HepG2 (cell line): ENCODE measurements around the gene CHMP1A. TPM values are rescaled to one million over a fixed set of nuclear protein-coding genes. Genes with fewer than 3 reads are reported as not detected.

Experiments used
- ATAC-seq: fragments of 200-7000 bp; cut with Tn5 transposase; 3 replicates; pipeline ENCODE4 v1.9.1; 2020; ENCODE audit warnings: mild to moderate bottlenecking, moderate library complexity
- BruUV-seq: library from RNA; stranded (reverse); fragments of 400-500 nt; replicated peaks from 2 replicates; lab custom pipeline; 2021; lab: Mats Ljungman, UMichigan
- CTCF ChIA-PET: fragments of 300-600 bp; formaldehyde crosslinking; extraction: SDS; loops from one replicate; lab custom pipeline; 2021; ENCODE audit warnings: low total read pairs, inconsistent platforms, low intra/inter-chr PET ratio; lab: Yijun Ruan, JAX
- POLR2A ChIA-PET: fragments of 350-600 bp; sonication (Branson Sonifier 250); formaldehyde crosslinking; loops from one replicate; lab custom pipeline; 2020; ENCODE audit warnings: antibody characterized with exemption, inconsistent platforms; lab: Yijun Ruan, JAX
- DNase-seq: peaks from one replicate; pipeline ENCODE4 v3.0.0-alpha.2; 2015; ENCODE audit warnings: low spot score
- FAIRE-seq: peaks from 3 replicates; lab custom pipeline; 2011; peaks lifted over from hg19 to GRCh38; lab: Jason Lieb, UNC
- H2AFZ ChIP-seq: one replicate; pipeline ENCODE4 v1.6.1; 2011; ENCODE audit warnings: low read length, inconsistent platforms
- H3K27ac ChIP-seq: fragments of 300-600 bp; 3 replicates; pipeline ENCODE4 v1.8.0; 2011; ENCODE audit warnings: mixed run types, mild to moderate bottlenecking, mixed read lengths, low read length, inconsistent platforms; ENCODE audit not compliant: insufficient read depth; ENCODE audit errors: extremely low read length
- H3K27me3 ChIP-seq, 2 experiments: fragments of 200-600 bp in 1 of 2; 2 replicates in 1 of 2; 3 replicates in 1 of 2; pipeline versions ENCODE4 v1.6.0 to v1.8.0; 2011; ENCODE audit warnings: low read length in 2 of 2, mild to moderate bottlenecking in 2 of 2, moderate library complexity in 2 of 2, inconsistent platforms in 1 of 2; ENCODE audit not compliant: insufficient read depth in 2 of 2, control insufficient read depth in 1 of 2
- H3K36me3 ChIP-seq, 2 experiments: fragments of 200-600 bp in 1 of 2; replicated peaks in 1 of 2; 2 replicates in 1 of 2; 3 replicates in 1 of 2; pipeline versions ENCODE4 v1.5.1 to v1.8.0; 2011; ENCODE audit warnings: low read length in 2 of 2, inconsistent platforms in 1 of 2; ENCODE audit not compliant: insufficient read depth in 2 of 2, control insufficient read depth in 1 of 2
- H3K4me1 ChIP-seq: 2 replicates; pipeline ENCODE4 v1.5.1; 2012; ENCODE audit warnings: low read length, inconsistent platforms; ENCODE audit not compliant: insufficient read depth
- H3K4me2 ChIP-seq: 2 replicates; pipeline ENCODE4 v1.6.0; 2011; ENCODE audit warnings: low read depth, low read length, inconsistent platforms
- H3K4me3 ChIP-seq, 3 experiments: fragments of 200-600 bp in 1 of 3; sonication (generic), shearing (Covaris generic) in 1 of 3; replicated peaks in 1 of 3; 2 replicates each; pipeline ENCODE4 v1.5.1; 2011 to 2016; ENCODE audit warnings: low read length in 3 of 3, inconsistent platforms in 2 of 3, low read depth in 2 of 3, mild to moderate bottlenecking in 2 of 3, control low read depth in 1 of 3, mixed read lengths in 1 of 3; ENCODE audit not compliant: insufficient read depth in 1 of 3
- H3K79me2 ChIP-seq: one replicate; pipeline ENCODE4 v1.6.1; 2011; ENCODE audit warnings: low read length, inconsistent platforms; ENCODE audit not compliant: insufficient read depth
- H3K9ac ChIP-seq: 2 replicates; pipeline ENCODE4 v1.6.0; 2011; ENCODE audit warnings: mild to moderate bottlenecking, low read depth, low read length, inconsistent platforms; ENCODE audit not compliant: insufficient read depth
- H3K9me3 ChIP-seq: 2 replicates; pipeline ENCODE4 v1.5.1; 2012; ENCODE audit warnings: mild to moderate bottlenecking, low read length
- H4K20me1 ChIP-seq: 2 replicates; pipeline ENCODE4 v1.6.0; 2011; ENCODE audit warnings: inconsistent platforms, mild to moderate bottlenecking, low read length, moderate library complexity; ENCODE audit not compliant: insufficient read depth
- AHR ChIP-seq: IDR thresholded peaks from 2 replicates; pipeline ENCODE4 v1.6.1; 2018; ENCODE audit warnings: missing genetic modification reagents, missing compliant biosample characterization
- ELF4 ChIP-seq: sonication (generic); formaldehyde crosslinking; IDR thresholded peaks from 2 replicates; pipeline ENCODE4 v1.5.0; 2020; ENCODE audit warnings: missing genetic modification reagents, mild to moderate bottlenecking, moderate library complexity, borderline replicate concordance
- POLR2G ChIP-seq: fragments of 200-400 bp; formaldehyde crosslinking; IDR thresholded peaks from 2 replicates; pipeline ENCODE4 v1.6.1; 2018; ENCODE audit warnings: mild to moderate bottlenecking, low read depth, low read length, moderate library complexity
- RBM22 ChIP-seq: fragments of 200-400 bp; formaldehyde crosslinking; optimal IDR thresholded peaks from 2 replicates; pipeline ENCODE3; 2017; ENCODE audit warnings: mild to moderate bottlenecking, low read length, moderate library complexity
- RBM39 ChIP-seq: fragments of 200-400 bp; formaldehyde crosslinking; IDR thresholded peaks from one replicate; pipeline ENCODE4 v1.6.1; 2018; ENCODE audit warnings: antibody characterized with exemption, mild to moderate bottlenecking, low read depth, low read length; ENCODE audit not compliant: poor library complexity, severe bottlenecking
- YY1 ChIP-seq: IDR thresholded peaks from 2 replicates; pipeline ENCODE4 v1.6.1; 2011; ENCODE audit warnings: low read length, low read depth, moderate library complexity, mild to moderate bottlenecking; ENCODE audit not compliant: insufficient read depth, insufficient replicate concordance
- ZNF143 ChIP-seq: sonication (generic); formaldehyde crosslinking; IDR thresholded peaks from 2 replicates; pipeline ENCODE4 v1.4.0; 2020; ENCODE audit warnings: missing genetic modification reagents
- ZNF382 ChIP-seq: sonication (generic); formaldehyde crosslinking; IDR thresholded peaks from 2 replicates; pipeline ENCODE4 v1.5.0; 2020; ENCODE audit warnings: missing genetic modification reagents, mild to moderate bottlenecking, borderline replicate concordance
- ZNF768 ChIP-seq: sonication (generic); formaldehyde crosslinking; IDR thresholded peaks from 2 replicates; pipeline ENCODE4 v1.4.0; 2020; ENCODE audit warnings: missing genetic modification reagents
- ZNF841 ChIP-seq: sonication (generic); formaldehyde crosslinking; IDR thresholded peaks from 2 replicates; pipeline ENCODE4 v1.8.1; 2023; ENCODE audit warnings: missing genetic modification reagents, borderline replicate concordance
- ZNF891 ChIP-seq: sonication (generic); formaldehyde crosslinking; IDR thresholded peaks from 2 replicates; pipeline ENCODE4 v1.5.0; 2020; ENCODE audit warnings: mild to moderate bottlenecking, missing genetic modification reagents
- ZSCAN25 ChIP-seq: sonication (generic); formaldehyde crosslinking; IDR thresholded peaks from 2 replicates; pipeline ENCODE4 v1.8.0; 2022; ENCODE audit warnings: mild to moderate bottlenecking, missing genetic modification reagents
- WGBS: methylation state at CpG from one replicate; pipeline ENCODE4 v1.1.6; 2017; ENCODE audit warnings: low lambda C conversion rate; 5-methylcytosine and 5-hydroxymethylcytosine counted together
- in situ Hi-C: cut with HindIII; loops from 2 replicates; pipeline ENCODE4 v1.10.0; 2017; ENCODE audit warnings: low pct_unique_long_range_greater_than_20kb; ENCODE audit not compliant: extremely low pct_ligation_motif_present
- intact Hi-C: fragments of 100-400 bp; cut with micrococcal nuclease; formaldehyde crosslinking; loops from one replicate; pipeline ENCODE4 v1.10.0; 2022; ENCODE audit not compliant: unreplicated experiment
- polyA plus RNA-seq, 8 experiments: library from polyadenylated mRNA; depleted of rRNA in 3 of 8; stranded (reverse) in 7 of 8; unstranded in 1 of 8; fragments of >200 nt; fragmentation: Illumina TruSeq in 4 of 8; extraction: Trizol in 4 of 8; gene quantifications; 2 replicates each; pipeline versions ENCODE4 v1.2.1 to v1.2.3, GENCODE V29; 2011 to 2016; ENCODE audit warnings: low read depth in 4 of 8, missing spikeins in 1 of 8, mixed read lengths in 1 of 8; ENCODE audit not compliant: insufficient read depth in 1 of 8
- total RNA-seq, 5 experiments: library from RNA; depleted of rRNA; stranded (reverse); fragments of >200 nt; fragmentation: Illumina TruSeq; extraction: Trizol; gene quantifications; 2 replicates each; pipeline ENCODE4 v1.2.3, GENCODE V29; 2016; ENCODE audit warnings: low read depth in 1 of 5
- TF ChIP-seq, protein P1 (sequence below): sonication (generic); formaldehyde crosslinking; IDR thresholded peaks from 2 replicates; pipeline ENCODE4 v1.4.0; 2020; ENCODE audit warnings: missing genetic modification reagents
- TF ChIP-seq, protein P2 (sequence below): sonication (generic); formaldehyde crosslinking; IDR thresholded peaks from 2 replicates; pipeline ENCODE4 v1.4.0; 2020; ENCODE audit warnings: missing genetic modification reagents
- TF ChIP-seq, protein P3 (sequence below): IDR thresholded peaks from 2 replicates; pipeline ENCODE4 v1.6.1; 2016; ENCODE audit warnings: low read depth, control low read depth

The CHMP1A gene
- total and polyA plus RNA-seq, 2 of the 13 experiments (the other 11 are each of a cell fraction or from before 2014, with no cell fraction given), result 69.4 to 73.3 TPM

GRCh38 chr16:89645122-89645521 lies 12.4 kb downstream of the CHMP1A start:
- no peak for FAIRE-seq
- no TSS peak for BruUV-seq
- H3K79me2 ChIP-seq, result no peaks in the 10 kb centered on the region
- no peak overlapping the region for H3K4me3 ChIP-seq
- DNase-seq, result no peak
- H3K27me3 ChIP-seq, result no peaks in the 10 kb centered on the region
- WGBS, result 92% methylated on average over 11 of the region's 11 CpGs
- ChIA-PET POLR2A (interaction anchor here (0.6 kb wide), 1 partner anchor 39 kb away, joined by 3 read pairs; no protein-coding TSS in a partner anchor), CTCF (no interaction called here)
- intact Hi-C loops, result no loop called here
- H3K4me2 ChIP-seq, result no peak overlapping the region
- no peaks in the 10 kb centered on the region for H4K20me1 ChIP-seq
- TF ChIP-seq, protein P1, sequence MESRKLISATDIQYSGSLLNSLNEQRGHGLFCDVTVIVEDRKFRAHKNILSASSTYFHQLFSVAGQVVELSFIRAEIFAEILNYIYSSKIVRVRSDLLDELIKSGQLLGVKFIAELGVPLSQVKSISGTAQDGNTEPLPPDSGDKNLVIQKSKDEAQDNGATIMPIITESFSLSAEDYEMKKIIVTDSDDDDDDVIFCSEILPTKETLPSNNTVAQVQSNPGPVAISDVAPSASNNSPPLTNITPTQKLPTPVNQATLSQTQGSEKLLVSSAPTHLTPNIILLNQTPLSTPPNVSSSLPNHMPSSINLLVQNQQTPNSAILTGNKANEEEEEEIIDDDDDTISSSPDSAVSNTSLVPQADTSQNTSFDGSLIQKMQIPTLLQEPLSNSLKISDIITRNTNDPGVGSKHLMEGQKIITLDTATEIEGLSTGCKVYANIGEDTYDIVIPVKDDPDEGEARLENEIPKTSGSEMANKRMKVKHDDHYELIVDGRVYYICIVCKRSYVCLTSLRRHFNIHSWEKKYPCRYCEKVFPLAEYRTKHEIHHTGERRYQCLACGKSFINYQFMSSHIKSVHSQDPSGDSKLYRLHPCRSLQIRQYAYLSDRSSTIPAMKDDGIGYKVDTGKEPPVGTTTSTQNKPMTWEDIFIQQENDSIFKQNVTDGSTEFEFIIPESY (CRISPR knock-in tag), result 0 out of 2 replicates have a peak, but pooled peaks have one; percentile 34
- TF ChIP-seq RBM22 (peak; percentile 44), YY1 (no peak)
- TF ChIP-seq, all 625 proteins: peak for 2
- Histone ChIP-seq H3K4me1 (peaks cover 18% of the 10 kb centered on the region), H3K9me3 (no peaks in the 10 kb centered on the region), H3K9ac (no peak overlapping the region), H3K27ac (no peak overlapping the region), H2AFZ (no peak overlapping the region), H3K36me3 (peaks cover 23 to 28% of the 10 kb centered on the region in 2 experiments; a peak in 4 of 5 replicates)
- in situ Hi-C loops, result no loop called here
- no peak for ATAC-seq

- in situ Hi-C loops (loop anchor here (5.0 kb wide), 1 partner anchor 42 kb away; no protein-coding TSS in a partner anchor), intact Hi-C loops (no loop called here)
- Histone ChIP-seq H4K20me1 (no peaks in the 10 kb centered on the region), H3K4me2 (no peak overlapping the region), H2AFZ (no peak overlapping the region), H3K27ac (no peak overlapping the region), H3K9me3 (no peaks in the 10 kb centered on the region), H3K4me1 (peaks cover 18% of the 10 kb centered on the region), H3K4me3 (no peak overlapping the region), H3K79me2 (no peaks in the 10 kb centered on the region), H3K27me3 (no peaks in the 10 kb centered on the region), H3K36me3 (peaks cover 21 to 28% of the 10 kb centered on the region in 2 experiments; a peak in 4 of 5 replicates), H3K9ac (no peak overlapping the region)
- no TSS peak for BruUV-seq
- 86% methylated on average over 14 of the region's 14 CpGs for WGBS
- ATAC-seq (no peak), DNase-seq (no peak), FAIRE-seq (no peak)
- CTCF ChIA-PET, result no interaction called here
- POLR2A ChIA-PET, result no interaction called here
- TF ChIP-seq POLR2G (peak; percentile 35), ZNF891 (CRISPR knock-in tag) (no peak), RBM39 (no peak), RBM22 (peak; percentile 64), ZNF143 (CRISPR knock-in tag) (peak; percentile 76), AHR (CRISPR knock-in tag) (no peak), ZNF841 (CRISPR knock-in tag) (no peak), ZNF768 (CRISPR knock-in tag) (peak; percentile 18; the same call in 1 of the 2 replicates), ELF4 (CRISPR knock-in tag) (no peak), ZSCAN25 (CRISPR knock-in tag) (no peak), ZNF382 (CRISPR knock-in tag) (no peak)
- TF ChIP-seq, protein P2, sequence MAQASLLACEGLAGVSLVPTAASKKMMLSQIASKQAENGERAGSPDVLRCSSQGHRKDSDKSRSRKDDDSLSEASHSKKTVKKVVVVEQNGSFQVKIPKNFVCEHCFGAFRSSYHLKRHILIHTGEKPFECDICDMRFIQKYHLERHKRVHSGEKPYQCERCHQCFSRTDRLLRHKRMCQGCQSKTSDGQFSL (CRISPR knock-in tag), result peak; percentile 54; the same call in 1 of the 2 replicates
- TF ChIP-seq, protein P3, sequence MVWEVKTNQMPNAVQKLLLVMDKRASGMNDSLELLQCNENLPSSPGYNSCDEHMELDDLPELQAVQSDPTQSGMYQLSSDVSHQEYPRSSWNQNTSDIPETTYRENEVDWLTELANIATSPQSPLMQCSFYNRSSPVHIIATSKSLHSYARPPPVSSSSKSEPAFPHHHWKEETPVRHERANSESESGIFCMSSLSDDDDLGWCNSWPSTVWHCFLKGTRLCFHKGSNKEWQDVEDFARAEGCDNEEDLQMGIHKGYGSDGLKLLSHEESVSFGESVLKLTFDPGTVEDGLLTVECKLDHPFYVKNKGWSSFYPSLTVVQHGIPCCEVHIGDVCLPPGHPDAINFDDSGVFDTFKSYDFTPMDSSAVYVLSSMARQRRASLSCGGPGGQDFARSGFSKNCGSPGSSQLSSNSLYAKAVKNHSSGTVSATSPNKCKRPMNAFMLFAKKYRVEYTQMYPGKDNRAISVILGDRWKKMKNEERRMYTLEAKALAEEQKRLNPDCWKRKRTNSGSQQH, result no peak
Observed at GRCh38 chr16:89643769-89644300, 13.7 kb downstream of the CHMP1A start.
